Measurements from ENCODE around the gene AIG1. TPM values are rescaled to one million over a fixed set of nuclear protein-coding genes. Genes with fewer than 3 reads are reported as not detected.

Gene AIG1
- total RNA-seq, 1 experiment from 2014 or later, result 51.1 TPM

GRCh38 chr6:143112084-143112768, 51.5 kb downstream of the AIG1 start:
- Histone ChIP-seq H3K9ac (ENCODE audit: low read length) (no peak overlapping the region), H3K4me2 (ENCODE audit: low read length) (no peak overlapping the region), H3K9me3 (ENCODE audit: control insufficient read depth in 1 of 2, insufficient read depth in 1 of 2, low read depth in 1 of 2, low read length in 2 of 2) (no peaks in the 10 kb centered on the region), H3K36me3 (ENCODE audit: control insufficient read depth in 1 of 2, insufficient read depth in 2 of 2, low read length in 2 of 2) (no peaks in the 10 kb centered on the region), H3K9me2 (ENCODE audit: insufficient read depth) (no peaks in the 10 kb centered on the region), H3K4me1 (ENCODE audit: control insufficient read depth in 1 of 2, insufficient read depth in 2 of 2, low read length in 2 of 2) (no peaks in the 10 kb centered on the region), H3K4me3 (replicated peaks in 1 of 2; ENCODE audit: low read depth in 1 of 2, low read length in 2 of 2) (no peak overlapping the region), H4K20me1 (ENCODE audit: insufficient read depth) (no peaks in the 10 kb centered on the region), H3K27me3 (ENCODE audit: insufficient read depth, low read length) (no peaks in the 10 kb centered on the region), H2AFZ (ENCODE audit: low read depth, low read length, poor library complexity, severe bottlenecking) (no peak overlapping the region), H3K27ac (ENCODE audit: low read depth, low read length) (no peak overlapping the region), H3K79me2 (ENCODE audit: insufficient read depth, low read length) (no peaks in the 10 kb centered on the region)
- POLR2A ChIA-PET, result no interaction called here
- BruUV-seq (replicated peaks), result no TSS peak
- CTCF ChIA-PET, result no interaction called here
- RAD21 ChIA-PET (ENCODE audit: low non-redundant PET in 1 of 2, low total read pairs in 2 of 2, uncharacterized antibody in 2 of 2, unreplicated experiment in 2 of 2), result no interaction called here
- intact Hi-C loops (cut with micrococcal nuclease), result no loop called here
- TF ChIP-seq CTCF (IDR thresholded peaks at IDR 0.05 in 2 of 3, conservative IDR thresholded peaks at IDR 0.05 in 1 of 3; ENCODE audit: borderline replicate concordance in 1 of 3, insufficient read depth in 1 of 3, low read depth in 2 of 3, low read length in 2 of 3) (no peak), EZH2phosphoT487 (IDR thresholded peaks at IDR 0.05; ENCODE audit: borderline replicate concordance) (no peak), RAD21 (IDR thresholded peaks at IDR 0.05; ENCODE audit: low read depth) (no peak), JUND (IDR thresholded peaks at IDR 0.05) (no peak), YY1 (IDR thresholded peaks at IDR 0.05; ENCODE audit: extremely low read depth, insufficient replicate concordance, low read depth, low read length) (no peak), POLR2AphosphoS5 (IDR thresholded peaks at IDR 0.05; ENCODE audit: low read depth, low read length) (no peak), SIN3A (IDR thresholded peaks at IDR 0.05; ENCODE audit: low read depth) (no peak), SRF (IDR thresholded peaks at IDR 0.05; ENCODE audit: low read depth) (no peak), CEBPB (IDR thresholded peaks at IDR 0.05; ENCODE audit: low read depth) (no peak), ZFX (IDR thresholded peaks at IDR 0.05) (no peak), ZBTB33 (IDR thresholded peaks at IDR 0.05; ENCODE audit: extremely low read depth, insufficient replicate concordance, low read length) (no peak), REST (IDR thresholded peaks at IDR 0.05; ENCODE audit: low read depth) (no peak), ZNF274 (IDR thresholded peaks at IDR 0.05; ENCODE audit: low read depth, low read length) (no peak), MAX (IDR thresholded peaks at IDR 0.05) (no peak), SP1 (IDR thresholded peaks at IDR 0.05; ENCODE audit: low read depth) (no peak)
- ATAC-seq, result no peak
- DNase-seq (ENCODE audit: low read depth, low spot score), result no peak
